GM11168 (cell line): ENCODE measurements around the gene IL2RG.

Source experiments
- in situ Hi-C: fragments of 300-500 bp; cut with MboI; formaldehyde crosslinking; loops from one replicate; pipeline ENCODE4 v1.12.0; 2022; ENCODE audit warnings: low sequenced_read_pairs; ENCODE audit not compliant: unreplicated experiment

IL2RG gene

GRCh38 chrX:71111921-71112431 lies 599 bp upstream of the IL2RG start:
- in situ Hi-C loops: no loop called here

- in situ Hi-C loops: no loop called here
Measured at GRCh38 chrX:71109051-71109450, 2.3 kb downstream of the IL2RG start.

GRCh38 chrX:71107762-71108360 lies 3.5 kb downstream of the IL2RG start:
- in situ Hi-C loops: no loop called here

GRCh38 chrX:71107245-71107644 lies 4.1 kb downstream of the IL2RG start:
- in situ Hi-C loops: no loop called here

GRCh38 chrX:71106427-71106826 lies 5.0 kb downstream of the IL2RG start, which contains the start of gene CXorf65:
CXorf65 (minus strand) TSS chrX:71106740; CDS start chrX:71106556, 184 bp downstream.
- in situ Hi-C loops: no loop called here

GRCh38 chrX:71105628-71106027 lies 5.7 kb downstream of the IL2RG start:
- in situ Hi-C loops: no loop called here

- in situ Hi-C loops: no loop called here
Measured at GRCh38 chrX:71103110-71103983, 8.0 kb downstream of the IL2RG start.

- in situ Hi-C loops: no loop called here
Measured at GRCh38 chrX:71102292-71102691, 9.1 kb downstream of the IL2RG start.

- in situ Hi-C loops: no loop called here
Measured at GRCh38 chrX:71100581-71101505, 10.5 kb downstream of the IL2RG start.

GRCh38 chrX:71099736-71100135 lies 11.6 kb downstream of the IL2RG start:
- in situ Hi-C loops: no loop called here

- in situ Hi-C loops: no loop called here
Measured at GRCh38 chrX:71098951-71099506, 12.3 kb downstream of the IL2RG start.

GRCh38 chrX:71098302-71098701 lies 13.1 kb downstream of the IL2RG start:
- in situ Hi-C loops: no loop called here

- in situ Hi-C loops: no loop called here
Measured at GRCh38 chrX:71096760-71097032, 14.7 kb downstream of the IL2RG start.

- in situ Hi-C loops: no loop called here
Measured at GRCh38 chrX:71095981-71096759, 15.2 kb downstream of the IL2RG start.

GRCh38 chrX:71095555-71095980 lies 15.8 kb downstream of the IL2RG start, which contains the start of gene FOXO4:
FOXO4 (plus strand) TSS chrX:71095851; CDS start chrX:71096529, 678 bp downstream.
- in situ Hi-C loops: no loop called here

- in situ Hi-C loops: no loop called here
Measured at GRCh38 chrX:71095033-71095432, 16.3 kb downstream of the IL2RG start.

GRCh38 chrX:71091263-71091662 lies 20.1 kb downstream of the IL2RG start:
- in situ Hi-C loops: no loop called here

- in situ Hi-C loops: no loop called here
Measured at GRCh38 chrX:71085900-71086299, 25.5 kb downstream of the IL2RG start.

- in situ Hi-C loops: no loop called here
Measured at GRCh38 chrX:71082822-71083221, 28.6 kb downstream of the IL2RG start.
